MG63 (cell line): ENCODE data around the gene HEPACAM. TPM values are rescaled to one million over a fixed set of nuclear protein-coding genes. Genes with fewer than 3 reads are reported as not detected.

Source experiments
- DNase-seq: peaks from one replicate; pipeline ENCODE4 v3.0.0-alpha.2; 2020
- H3K27me3 ChIP-seq: fragments of 250-450 bp; sonication (Bioruptor Pico); 2 replicates; pipeline ENCODE4 v1.5.1; 2020; ENCODE audit warnings: mild to moderate bottlenecking, moderate library complexity
- H3K36me3 ChIP-seq: fragments of 250-450 bp; sonication (Bioruptor Pico); 2 replicates; pipeline ENCODE4 v1.5.1; 2020; ENCODE audit warnings: mild to moderate bottlenecking, moderate library complexity
- H3K4me3 ChIP-seq: fragments of 250-450 bp; sonication (Bioruptor Pico); 2 replicates; pipeline ENCODE4 v1.5.1; 2020; ENCODE audit warnings: mild to moderate bottlenecking, moderate library complexity
- H3K9me3 ChIP-seq: fragments of 250-450 bp; sonication (Bioruptor Pico); 2 replicates; pipeline ENCODE4 v1.5.1; 2020; ENCODE audit warnings: mild to moderate bottlenecking, moderate library complexity
- total RNA-seq: library from RNA; depleted of rRNA; stranded (reverse); fragments of >200 nt; shearing (Covaris generic); gene quantifications from 2 replicates; pipeline ENCODE4 v1.2.3, GENCODE V29; 2014; ENCODE audit warnings: low replicate concordance; rRNA removed

Gene HEPACAM
- total RNA-seq, 1 experiment from 2014 or later, result not detected

DNA sequence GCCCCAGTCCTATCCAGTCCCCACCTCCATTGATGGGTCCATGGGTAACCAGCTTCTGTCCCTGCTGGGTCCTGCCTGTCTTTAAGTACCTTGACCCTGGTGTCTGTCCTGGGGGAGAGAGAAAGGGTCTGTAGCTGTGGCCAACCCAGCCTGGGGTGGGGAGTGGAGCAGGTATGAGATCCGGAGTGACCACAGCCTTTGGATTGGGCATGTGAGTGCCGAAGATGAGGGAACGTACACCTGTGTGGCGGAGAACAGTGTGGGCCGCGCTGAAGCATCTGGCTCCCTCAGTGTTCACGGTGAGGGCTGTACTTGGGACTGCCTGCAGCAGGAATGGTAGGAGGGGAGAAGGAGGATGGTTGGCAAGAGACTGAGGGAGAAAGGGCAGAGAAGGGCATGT is 65.4 kb downstream of the HEPACAM start:
- no peak for DNase-seq
- H3K36me3 ChIP-seq, result no peaks in the 10 kb centered on the region
- no peak overlapping the region for H3K4me3 ChIP-seq
- H3K27me3 ChIP-seq, result peaks cover 41% of the 10 kb centered on the region
- H3K9me3 ChIP-seq, result no peaks in the 10 kb centered on the region

DNA sequence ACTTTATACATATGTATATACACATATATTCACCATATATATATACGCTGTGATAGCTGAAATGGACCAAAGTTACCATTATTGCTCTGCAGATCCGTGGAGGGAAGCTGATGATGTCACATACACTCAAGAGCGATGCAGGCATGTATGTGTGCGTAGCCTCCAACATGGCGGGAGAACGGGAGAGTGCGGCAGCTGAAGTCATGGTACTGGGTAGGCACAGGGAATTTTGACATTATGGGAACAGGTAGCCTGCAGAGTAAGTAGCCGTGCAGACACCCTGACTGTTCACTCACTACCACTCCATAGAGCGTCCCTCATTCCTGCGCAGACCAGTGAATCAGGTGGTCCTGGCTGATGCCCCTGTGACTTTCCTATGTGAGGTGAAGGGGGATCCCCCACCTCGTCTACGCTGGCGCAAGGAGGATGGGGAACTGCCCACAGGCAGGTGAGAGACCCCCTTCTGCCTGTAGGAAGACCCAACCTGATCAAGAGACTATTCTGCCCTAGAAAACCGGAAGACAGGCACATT is 65.9 kb downstream of the HEPACAM start:
- H3K4me3 ChIP-seq, result no peak overlapping the region
- H3K9me3 ChIP-seq, result no peaks in the 10 kb centered on the region
- peaks cover 46% of the 10 kb centered on the region for H3K27me3 ChIP-seq
- DNase-seq, result no peak
- no peaks in the 10 kb centered on the region for H3K36me3 ChIP-seq

DNA sequence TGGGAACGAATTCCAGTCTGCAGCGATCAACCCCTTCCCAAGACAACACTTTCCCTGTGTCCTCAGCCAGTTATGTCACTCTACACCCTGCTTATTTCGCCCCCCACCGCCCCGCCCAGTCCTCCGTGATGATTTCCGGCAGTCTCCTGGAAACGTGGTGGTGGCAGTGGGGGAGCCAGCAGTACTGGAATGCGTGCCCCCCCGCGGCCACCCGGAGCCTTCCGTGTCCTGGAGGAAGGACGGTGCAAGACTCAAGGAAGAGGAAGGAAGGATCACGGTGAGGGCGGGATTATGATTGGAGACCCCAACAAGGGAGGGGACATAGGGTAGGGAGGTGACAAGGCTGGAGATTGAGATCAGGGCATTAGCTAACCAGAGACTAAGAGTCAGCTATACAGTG is 66.5 kb downstream of the HEPACAM start:
- no peak for DNase-seq
- H3K27me3 ChIP-seq, result peaks cover 52% of the 10 kb centered on the region

More for the DNA sequence above, 66.5 kb downstream of the HEPACAM start:
- Histone ChIP-seq H3K9me3 (no peaks in the 10 kb centered on the region), H3K4me3 (no peak overlapping the region), H3K36me3 (no peaks in the 10 kb centered on the region)

Other genes starting within 250 kb of the HEPACAM start
- gene NRGN, start 196.1 kb downstream of the HEPACAM start, total RNA-seq, result 0.23 TPM in 1 of 2 replicates, not detected in the other
- gene VSIG2, start 183.8 kb downstream of the HEPACAM start, total RNA-seq, result not detected in 2 replicates
- not detected in 2 replicates for gene ESAM, start 173.8 kb downstream of the HEPACAM start, total RNA-seq
- 8.2 and 14.8 TPM in 2 replicates for gene MSANTD2, start 135.6 kb downstream of the HEPACAM start, total RNA-seq
- gene ROBO3, start 70.6 kb downstream of the HEPACAM start, total RNA-seq, result 19.3 and 21.5 TPM in 2 replicates
- 7.4 and 13.7 TPM in 2 replicates for gene ROBO4, start 38.2 kb downstream of the HEPACAM start, total RNA-seq
- not detected in 2 replicates for gene HEPN1, start 16.8 kb downstream of the HEPACAM start, total RNA-seq
- 1.5 and 3.9 TPM in 2 replicates for gene CCDC15, start 18.2 kb upstream of the HEPACAM start, total RNA-seq
- 0.07 and 0.79 TPM in 2 replicates for gene SLC37A2, start 127.3 kb upstream of the HEPACAM start, total RNA-seq
- 27.7 and 31.6 TPM in 2 replicates for gene TMEM218, start 175.6 kb upstream of the HEPACAM start, total RNA-seq
- 0.94 and 15.3 TPM in 2 replicates for gene PKNOX2, start 228.7 kb upstream of the HEPACAM start, total RNA-seq